Left lung (tissue), 14 donors: ENCODE data around the gene FAM151A. TPM values are rescaled to one million over a fixed set of nuclear protein-coding genes. Genes with fewer than 3 reads are reported as not detected.

Experiments used
- ATAC-seq: fragments of 200-7000 bp; cut with Tn5 transposase; one replicate; pipeline ENCODE4 v1.9.1; 2020; ENCODE audit warnings: moderate library complexity
- DNase-seq, 4 donors: peaks; one replicate each; pipeline ENCODE4 v3.0.0-alpha.2; 2013 to 2020
- H3K27ac ChIP-seq, 2 donors: fragments of 200-600 bp; sonication (generic) in 1 of 2; one replicate each; pipeline versions ENCODE4 v1.5.0 to v1.8.0; 2020 to 2021
- H3K27me3 ChIP-seq, 2 donors: fragments of 200-600 bp; sonication (generic) in 1 of 2; one replicate each; pipeline versions ENCODE4 v1.5.0 to v1.8.0; 2020 to 2021
- H3K36me3 ChIP-seq, 2 donors: fragments of 200-600 bp; sonication (generic) in 1 of 2; one replicate each; pipeline versions ENCODE4 v1.5.0 to v1.8.0; 2020 to 2021
- H3K4me1 ChIP-seq, 2 donors: fragments of 200-600 bp; one replicate each; pipeline ENCODE4 v1.8.0; 2021
- H3K4me3 ChIP-seq, 2 donors: fragments of 200-600 bp; sonication (generic) in 1 of 2; one replicate each; pipeline versions ENCODE4 v1.5.0 to v1.8.0; 2020 to 2021; ENCODE audit warnings: mild to moderate bottlenecking in 1 of 2
- H3K9me3 ChIP-seq, 2 donors: fragments of 200-600 bp; sonication (generic) in 1 of 2; one replicate each; pipeline versions ENCODE4 v1.5.0 to v1.8.0; 2020 to 2021
- intact Hi-C, 2 donors: fragments of 100-400 bp; cut with DNase I; formaldehyde crosslinking; loops; one replicate each; pipeline versions ENCODE4 v1.11.2 to v1.14.2; 2022
- long read RNA-seq, 12 donors: library from polyadenylated mRNA in 2 of 12; unstranded in 2 of 12; transcript quantifications; one replicate each; pipeline ENCODE4 v2.0.0 and lab custom pipeline, GENCODE V29; 2019 to 2026
- polyA plus RNA-seq, 6 donors: library from polyadenylated mRNA; unstranded; fragments of 120-200 nt; gene quantifications; one replicate each; pipeline ENCODE4 v1.2.1, GENCODE V29; 2013; ENCODE audit not compliant: insufficient read length in 6 of 6
- total RNA-seq, 2 donors: library from RNA; stranded (reverse); fragmentation: NEBNext Ultra II Directional; extraction: Animal tissue kit (Norgen Biotek cat#: 25700); gene quantifications; one replicate each; pipeline ENCODE4 v1.2.1, GENCODE V29; 2021
- TF ChIP-seq, protein P1 (sequence below), 2 donors: fragments of 200-600 bp; sonication (generic) in 1 of 2; IDR thresholded peaks; one replicate each; pipeline versions ENCODE4 v1.5.0 to v1.8.0; 2021; ENCODE audit warnings: antibody characterized with exemption in 2 of 2
- donor health status: DM: no; HTN: yes; CAD: no.
- donor health status: DM: no; HTN: no; CAD: no.

FAM151A gene
- total RNA-seq (not detected), polyA plus RNA-seq (1 to 10 TPM in 1 of 6 donors, under 1 TPM in 5; 0.44 to 1.4 (median 0.67) TPM)
- long read RNA-seq, donor 1, result 0 reads
- long read RNA-seq, donor 2, result 0 reads
- long read RNA-seq, donor 3, result 0 reads
- long read RNA-seq, donor 4, result 0 reads
- long read RNA-seq, donor 5, result 0 reads
- long read RNA-seq, donor 6, result 0 reads
- long read RNA-seq, donor 7, result 0 reads
- long read RNA-seq, donor 8, result 0 reads
- long read RNA-seq, donor 9, result 0 reads
- long read RNA-seq, donor 10, result 0 reads
- long read RNA-seq, donor 11, result 0 reads
- long read RNA-seq, donor 12, result 0 reads

DNA sequence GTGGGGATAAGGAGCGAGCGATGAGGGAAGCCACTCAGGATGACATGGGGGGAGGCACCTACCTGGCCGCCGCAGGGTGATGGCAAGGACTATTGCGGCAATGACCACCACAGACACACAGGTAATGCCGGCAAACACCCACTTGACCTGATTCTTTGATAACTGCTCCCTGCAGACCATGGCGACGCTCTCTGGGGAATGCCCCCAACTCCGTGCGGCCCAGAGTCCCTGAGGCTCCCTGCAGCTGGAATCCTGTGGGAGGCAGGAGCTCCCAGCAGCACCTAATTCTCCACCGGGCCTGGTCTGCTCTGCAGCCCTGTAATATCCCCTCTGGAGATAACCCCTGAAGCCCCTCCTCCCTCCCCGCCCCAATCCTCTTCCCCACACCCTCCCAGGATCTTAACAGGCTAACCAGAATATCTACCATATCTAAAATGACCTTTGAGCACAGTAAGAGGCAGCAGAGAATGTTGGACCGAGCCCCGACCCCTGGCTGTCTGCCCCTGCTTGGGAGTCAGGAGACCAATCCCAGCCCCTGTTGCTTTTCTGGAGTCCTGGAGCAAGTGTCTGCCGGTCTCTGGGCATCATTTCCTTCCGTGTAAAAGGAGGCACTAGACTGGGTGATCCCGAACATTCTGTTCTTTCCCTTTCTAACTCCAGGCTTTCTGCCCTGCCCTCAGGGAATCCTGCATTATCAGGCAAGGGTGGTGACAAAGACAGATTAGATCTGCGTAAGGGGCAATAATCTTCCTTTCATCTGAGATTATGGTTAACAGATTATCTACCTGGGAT is at the start of gene FAM151A:
Gene FAM151A, minus strand, starts transcription at position 310 of the 792 bp plus-strand sequence. Its CDS starts 130 bp downstream, at position 180.
- Histone ChIP-seq H3K4me3 (no peak within 1 kb of the TSS), H3K27me3 (no peaks in the 10 kb centered on the region), H3K9me3 (no peaks in the 10 kb centered on the region), H3K36me3 (no peaks in the 10 kb centered on the region), H3K27ac (no peak within 1 kb of the TSS), H3K4me1 (no peaks in the 10 kb centered on the region)
- intact Hi-C loops, result no loop called here
- DNase-seq, result no peak
- ATAC-seq, result no peak
- TF ChIP-seq, protein P1, sequence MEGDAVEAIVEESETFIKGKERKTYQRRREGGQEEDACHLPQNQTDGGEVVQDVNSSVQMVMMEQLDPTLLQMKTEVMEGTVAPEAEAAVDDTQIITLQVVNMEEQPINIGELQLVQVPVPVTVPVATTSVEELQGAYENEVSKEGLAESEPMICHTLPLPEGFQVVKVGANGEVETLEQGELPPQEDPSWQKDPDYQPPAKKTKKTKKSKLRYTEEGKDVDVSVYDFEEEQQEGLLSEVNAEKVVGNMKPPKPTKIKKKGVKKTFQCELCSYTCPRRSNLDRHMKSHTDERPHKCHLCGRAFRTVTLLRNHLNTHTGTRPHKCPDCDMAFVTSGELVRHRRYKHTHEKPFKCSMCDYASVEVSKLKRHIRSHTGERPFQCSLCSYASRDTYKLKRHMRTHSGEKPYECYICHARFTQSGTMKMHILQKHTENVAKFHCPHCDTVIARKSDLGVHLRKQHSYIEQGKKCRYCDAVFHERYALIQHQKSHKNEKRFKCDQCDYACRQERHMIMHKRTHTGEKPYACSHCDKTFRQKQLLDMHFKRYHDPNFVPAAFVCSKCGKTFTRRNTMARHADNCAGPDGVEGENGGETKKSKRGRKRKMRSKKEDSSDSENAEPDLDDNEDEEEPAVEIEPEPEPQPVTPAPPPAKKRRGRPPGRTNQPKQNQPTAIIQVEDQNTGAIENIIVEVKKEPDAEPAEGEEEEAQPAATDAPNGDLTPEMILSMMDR (IDR thresholded peaks at IDR 0.05), result no peak

DNA sequence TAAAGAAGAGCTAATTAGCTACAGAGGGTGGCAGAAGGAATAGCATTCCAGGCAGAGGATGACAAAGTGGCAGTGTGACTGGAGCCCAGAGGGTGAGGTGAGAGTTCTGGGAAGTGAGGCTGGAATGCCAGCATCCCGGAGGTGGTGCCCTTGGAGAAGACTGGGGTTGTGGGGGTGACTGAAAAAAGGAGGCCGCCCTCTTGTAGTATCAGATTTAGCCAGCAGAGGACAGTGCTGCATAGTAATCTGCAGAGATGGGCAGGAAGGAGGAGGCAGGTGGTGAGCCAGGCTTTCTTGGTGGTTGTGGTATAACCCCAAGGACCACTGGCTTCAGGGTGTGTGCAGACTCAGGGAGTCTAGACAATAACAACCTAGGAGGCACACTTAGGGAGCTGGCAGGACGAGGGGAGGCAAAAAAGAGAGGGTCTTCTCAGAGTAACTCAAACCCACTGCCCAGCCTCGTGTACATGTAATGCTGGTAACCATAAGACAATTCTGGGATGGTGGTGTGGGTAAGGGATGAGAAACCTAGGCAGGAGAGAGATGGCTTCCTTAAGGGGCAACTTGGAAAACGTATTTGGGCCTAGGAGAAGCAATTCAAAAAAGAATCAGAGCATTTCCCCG is 48.8 kb upstream of the FAM151A start:
- H3K4me1 ChIP-seq, result no peaks in the 10 kb centered on the region
- TF ChIP-seq, protein P1 (IDR thresholded peaks at IDR 0.05), result peak; percentile 46 to 66
- intact Hi-C loops, result loop anchor here in 1 of 2 donors (10.0 kb wide), 1 partner anchor 143 kb away; no protein-coding TSS in a partner anchor
- H3K27me3 ChIP-seq, result no peaks in the 10 kb centered on the region
- no peak overlapping the region for H3K27ac ChIP-seq
- ATAC-seq (peak; percentile 92), DNase-seq (peak in 1 of 4 donors; percentile 10)
- no peaks in the 10 kb centered on the region for H3K9me3 ChIP-seq
- peaks cover 0 to 5% of the 10 kb centered on the region in 2 donors for H3K36me3 ChIP-seq
- no peak overlapping the region for H3K4me3 ChIP-seq

DNA sequence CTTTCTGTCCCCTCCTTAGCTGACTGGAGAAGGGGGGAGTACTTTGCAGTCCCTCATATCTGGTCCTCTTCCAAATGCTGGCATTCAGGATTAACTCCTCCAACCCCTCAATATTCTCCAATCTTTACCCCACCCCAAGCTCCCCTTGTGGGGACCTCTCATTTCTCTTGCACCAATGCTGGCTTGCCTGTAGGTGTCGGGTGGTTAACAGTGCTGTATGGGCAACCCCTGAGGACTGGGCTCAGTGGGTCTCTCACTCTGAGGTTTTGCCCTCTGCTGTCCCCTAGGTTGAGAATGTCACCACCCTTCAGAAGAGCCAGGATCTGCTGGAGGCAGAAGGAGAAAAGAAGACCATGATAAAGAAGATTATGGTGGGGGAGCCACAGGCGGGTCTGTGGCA is 45.2 kb upstream of the FAM151A start:
- Histone ChIP-seq H3K9me3 (no peaks in the 10 kb centered on the region), H3K27ac (no peak overlapping the region), H3K36me3 (peaks cover 0 to 2% of the 10 kb centered on the region in 2 donors), H3K27me3 (no peaks in the 10 kb centered on the region), H3K4me1 (no peaks in the 10 kb centered on the region), H3K4me3 (no peak overlapping the region)
- TF ChIP-seq, protein P1 (IDR thresholded peaks at IDR 0.05), result no peak
- intact Hi-C loops, result no loop called here
- DNase-seq, result no peak
- ATAC-seq, result no peak

DNA sequence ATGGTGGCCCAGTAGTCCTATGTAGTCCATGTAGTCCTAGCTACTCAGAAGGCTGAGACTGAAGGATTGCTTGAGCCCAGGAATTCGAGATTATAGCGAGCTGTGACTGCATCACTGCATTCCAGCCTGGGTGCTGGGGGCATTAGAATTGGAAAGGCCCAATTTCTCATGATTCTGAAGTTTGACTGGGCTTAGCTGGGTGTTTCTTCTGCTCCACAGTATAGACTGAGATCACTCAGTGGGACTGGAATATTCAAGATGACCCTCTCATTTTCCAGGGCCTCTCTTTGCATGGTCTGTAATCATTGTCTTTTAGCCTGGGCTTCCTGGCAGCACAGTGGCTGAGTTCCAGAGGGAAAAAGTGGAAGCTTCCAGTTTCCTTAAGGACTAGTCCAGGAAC is 44.5 kb upstream of the FAM151A start:
- H3K27ac ChIP-seq, result no peak overlapping the region
- H3K9me3 ChIP-seq, result no peaks in the 10 kb centered on the region
- ATAC-seq, result no peak
- intact Hi-C loops, result no loop called here
- H3K4me3 ChIP-seq, result no peak overlapping the region
- no peak for DNase-seq
- no peaks in the 10 kb centered on the region for H3K4me1 ChIP-seq
- TF ChIP-seq, protein P1 (IDR thresholded peaks at IDR 0.05), result no peak
- H3K27me3 ChIP-seq, result no peaks in the 10 kb centered on the region
- H3K36me3 ChIP-seq, result no peaks in the 10 kb centered on the region

DNA sequence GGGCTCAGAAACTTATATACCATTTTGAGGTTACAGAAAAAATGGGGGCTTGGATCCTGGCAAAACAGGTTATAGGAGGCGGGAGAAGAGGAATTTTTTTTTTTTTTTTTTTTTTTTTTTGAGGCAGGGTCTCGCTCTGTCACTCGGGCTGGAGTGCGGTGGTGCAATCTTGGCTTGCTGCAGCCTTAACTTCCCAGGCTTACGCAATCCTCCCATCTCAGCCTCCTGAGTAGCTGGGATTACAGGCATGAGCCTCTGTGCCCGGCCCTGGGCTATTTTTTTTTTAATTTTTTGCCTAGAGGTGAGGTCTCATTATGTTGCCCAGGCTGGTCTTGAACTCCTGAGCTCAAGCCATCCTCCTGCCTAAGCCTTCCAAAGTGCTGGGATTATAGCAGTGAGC is 43.0 kb upstream of the FAM151A start:
- no peaks in the 10 kb centered on the region for H3K9me3 ChIP-seq
- H3K36me3 ChIP-seq, result no peaks in the 10 kb centered on the region
- TF ChIP-seq, protein P1 (IDR thresholded peaks at IDR 0.05), result no peak
- no peak overlapping the region for H3K4me3 ChIP-seq
- no peaks in the 10 kb centered on the region for H3K4me1 ChIP-seq
- DNase-seq, result no peak
- ATAC-seq, result no peak
- intact Hi-C loops, result no loop called here
- H3K27me3 ChIP-seq, result no peaks in the 10 kb centered on the region
- no peak overlapping the region for H3K27ac ChIP-seq
